NCI-H1092 (cell line): ENCODE results near the gene SIGLEC8.
"Not testable (repeated sequence)": the region's sequence is repeated elsewhere in the genome, so short reads cannot be mapped to it uniquely, and the experiment has no call there.

Experiments used
- DNase-seq: peaks from one replicate; lab custom pipeline; 2025; lab: John Stamatoyannopoulos, UW

Gene SIGLEC8

GRCh38 chr19:51447510-51447909 lies 10.7 kb downstream of the SIGLEC8 start:
- not testable (repeated sequence) for DNase-seq

- DNase-seq: no peak
Measured at GRCh38 chr19:51441410-51442390, 16.6 kb downstream of the SIGLEC8 start.

- DNase-seq: no peak
Measured at GRCh38 chr19:51440846-51441409, 17.3 kb downstream of the SIGLEC8 start.

GRCh38 chr19:51440052-51440451 lies 18.2 kb downstream of the SIGLEC8 start:
- no peak for DNase-seq

- DNase-seq: no peak
Measured at GRCh38 chr19:51439021-51439465, 19.2 kb downstream of the SIGLEC8 start.

GRCh38 chr19:51434456-51434855 lies 23.8 kb downstream of the SIGLEC8 start:
- no peak for DNase-seq

GRCh38 chr19:51433043-51433442 lies 25.2 kb downstream of the SIGLEC8 start:
- no peak for DNase-seq

GRCh38 chr19:51431124-51431523 lies 27.1 kb downstream of the SIGLEC8 start:
- DNase-seq: no peak

GRCh38 chr19:51430221-51430620 lies 28.0 kb downstream of the SIGLEC8 start:
- DNase-seq: no peak

GRCh38 chr19:51427201-51427600 lies 31.1 kb downstream of the SIGLEC8 start:
- no peak for DNase-seq

- DNase-seq: no peak
Measured at GRCh38 chr19:51422053-51422448, 36.2 kb downstream of the SIGLEC8 start.

GRCh38 chr19:51421229-51422052 lies 36.8 kb downstream of the SIGLEC8 start:
- DNase-seq: no peak

- not testable (repeated sequence) for DNase-seq
Measured at GRCh38 chr19:51420511-51420910, 37.7 kb downstream of the SIGLEC8 start.

GRCh38 chr19:51418707-51419106 lies 39.5 kb downstream of the SIGLEC8 start:
- no peak for DNase-seq

- no peak for DNase-seq
Measured at GRCh38 chr19:51417810-51418157, 40.5 kb downstream of the SIGLEC8 start.

- DNase-seq: no peak
Measured at GRCh38 chr19:51417107-51417809, 41.0 kb downstream of the SIGLEC8 start, which contains the start of gene SIGLEC10. Gene SIGLEC10, minus strand, starts transcription at chr19:51417642. Its CDS starts 61 bp downstream, at chr19:51417581.

GRCh38 chr19:51416422-51416821 lies 41.8 kb downstream of the SIGLEC8 start:
- DNase-seq: not testable (repeated sequence)

GRCh38 chr19:51415187-51415586 lies 43.1 kb downstream of the SIGLEC8 start:
- DNase-seq: no peak

GRCh38 chr19:51410950-51411748 lies 47.1 kb downstream of the SIGLEC8 start:
- no peak for DNase-seq

GRCh38 chr19:51407511-51408131 lies 50.6 kb downstream of the SIGLEC8 start:
- no peak for DNase-seq
